ENCODE measurements around the gene OXCT1. TPM values are rescaled to one million over a fixed set of nuclear protein-coding genes. Genes with fewer than 3 reads are reported as not detected.
A peak's percentile ranks its signal among the peaks of the same experiment; 100 is the strongest.

The OXCT1 gene
- total RNA-seq, 1 donor from 2014 or later, result 24.7 TPM

GRCh38 chr5:41875121-41875520 lies 4.9 kb upstream of the OXCT1 start:
- no peaks in the 10 kb centered on the region for H3K27me3 Mint-ChIP-seq (ENCODE audit: unreplicated experiment)
- H3K27ac Mint-ChIP-seq (ENCODE audit: unreplicated experiment), result no peak overlapping the region
- H3K9me3 Mint-ChIP-seq (ENCODE audit: unreplicated experiment), result peaks cover 2% of the 10 kb centered on the region
- H3K4me3 Mint-ChIP-seq (ENCODE audit: unreplicated experiment), result no peak overlapping the region
- DNase-seq, result no peak
- no peaks in the 10 kb centered on the region for H3K36me3 Mint-ChIP-seq (ENCODE audit: unreplicated experiment)
- no peak for TF ChIP-seq CTCF (IDR thresholded peaks at IDR 0.05; ENCODE audit: partially characterized antibody, unreplicated experiment)
- H3K4me1 Mint-ChIP-seq (ENCODE audit: low read depth, unreplicated experiment), result peaks cover 4% of the 10 kb centered on the region

DNA sequence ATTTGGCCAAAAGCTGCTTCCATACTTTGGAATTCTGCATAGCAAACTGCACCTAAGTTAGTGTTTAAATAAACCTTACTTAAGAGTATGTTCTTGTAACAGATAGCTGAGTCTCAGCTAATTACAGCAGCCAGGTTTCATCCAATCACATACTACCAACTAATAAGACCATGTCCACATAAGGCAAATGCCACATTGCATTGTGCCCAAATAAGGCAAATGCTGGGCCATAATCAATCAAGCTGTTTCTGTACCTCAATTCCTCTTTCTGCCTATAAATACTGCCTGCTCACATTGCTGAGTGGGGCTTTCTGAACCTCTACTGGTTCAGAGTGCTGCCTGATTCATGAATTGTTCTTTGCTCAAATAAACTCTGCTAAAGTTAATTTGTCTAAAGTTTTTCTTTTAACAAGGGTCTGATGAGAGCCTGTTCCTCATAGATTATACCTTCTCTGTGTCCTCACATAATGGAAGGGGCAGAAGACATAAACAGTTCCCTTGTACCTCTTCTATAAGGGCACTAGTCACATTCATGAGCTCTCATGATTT lies 4.4 kb upstream of the OXCT1 start:
- Mint-ChIP-seq H3K36me3 (ENCODE audit: unreplicated experiment) (no peaks in the 10 kb centered on the region), H3K27ac (ENCODE audit: unreplicated experiment) (no peak overlapping the region), H3K27me3 (ENCODE audit: unreplicated experiment) (no peaks in the 10 kb centered on the region), H3K4me1 (ENCODE audit: low read depth, unreplicated experiment) (peaks cover 4% of the 10 kb centered on the region), H3K4me3 (ENCODE audit: unreplicated experiment) (no peak overlapping the region), H3K9me3 (ENCODE audit: unreplicated experiment) (peaks cover 2% of the 10 kb centered on the region)
- TF ChIP-seq CTCF (IDR thresholded peaks at IDR 0.05; ENCODE audit: partially characterized antibody, unreplicated experiment), result no peak
- no peak for DNase-seq

GRCh38 chr5:41871852-41872251 lies 1.6 kb upstream of the OXCT1 start:
- H3K27me3 Mint-ChIP-seq (ENCODE audit: unreplicated experiment), result no peaks in the 10 kb centered on the region

GRCh38 chr5:41870627-41871048 lies 413 bp upstream of the OXCT1 start:
- no peak for TF ChIP-seq CTCF (IDR thresholded peaks at IDR 0.05; ENCODE audit: partially characterized antibody, unreplicated experiment)
- peaks cover 7% of the 10 kb centered on the region for H3K9me3 Mint-ChIP-seq (ENCODE audit: unreplicated experiment)
- no peak for DNase-seq
- H3K27ac Mint-ChIP-seq (ENCODE audit: unreplicated experiment), result peak overlapping the region; percentile 44
- H3K4me1 Mint-ChIP-seq (ENCODE audit: low read depth, unreplicated experiment), result peaks cover 6% of the 10 kb centered on the region
- H3K27me3 Mint-ChIP-seq (ENCODE audit: unreplicated experiment), result no peaks in the 10 kb centered on the region
- H3K4me3 Mint-ChIP-seq (ENCODE audit: unreplicated experiment), result peak overlapping the region; percentile 89
- H3K36me3 Mint-ChIP-seq (ENCODE audit: unreplicated experiment), result no peaks in the 10 kb centered on the region

More at GRCh38 chr5:41871852-41872251, 1.6 kb upstream of the OXCT1 start:
- Mint-ChIP-seq H3K4me3 (ENCODE audit: unreplicated experiment) (no peak overlapping the region), H3K36me3 (ENCODE audit: unreplicated experiment) (no peaks in the 10 kb centered on the region), H3K9me3 (ENCODE audit: unreplicated experiment) (peaks cover 7% of the 10 kb centered on the region), H3K27ac (ENCODE audit: unreplicated experiment) (no peak overlapping the region), H3K4me1 (ENCODE audit: low read depth, unreplicated experiment) (peaks cover 6% of the 10 kb centered on the region)
- no peak for DNase-seq
- no peak for TF ChIP-seq CTCF (IDR thresholded peaks at IDR 0.05; ENCODE audit: partially characterized antibody, unreplicated experiment)

DNA sequence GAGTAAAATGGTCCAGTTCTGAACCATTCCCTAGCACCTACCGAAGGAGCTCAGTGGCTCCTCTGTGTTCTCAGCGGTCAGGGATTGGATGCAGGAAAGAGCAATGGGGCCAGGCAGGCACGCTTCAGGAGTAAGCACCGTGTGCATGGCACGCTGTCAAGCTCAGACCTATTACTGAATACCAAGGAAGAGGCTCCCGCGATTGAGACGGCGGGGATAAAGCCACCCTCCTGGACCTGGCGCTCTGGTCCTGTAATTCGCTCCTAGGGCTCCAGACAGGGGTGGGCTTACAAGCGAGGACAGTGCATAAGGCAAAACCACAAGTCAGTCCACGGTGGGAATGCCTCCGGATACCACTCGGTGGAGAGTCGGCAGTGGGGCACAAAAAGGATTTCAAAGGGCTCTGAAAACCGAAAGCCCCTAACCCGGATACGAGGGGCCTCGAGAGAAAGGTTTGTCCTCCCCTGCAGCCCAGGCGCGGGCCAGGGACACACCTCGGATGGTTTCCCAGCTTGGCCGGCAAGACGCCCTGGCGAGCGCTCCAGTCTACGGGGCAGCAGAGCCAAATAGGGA lies 988 bp downstream of the OXCT1 start:
- no peak for TF ChIP-seq CTCF (IDR thresholded peaks at IDR 0.05; ENCODE audit: partially characterized antibody, unreplicated experiment)
- H3K9me3 Mint-ChIP-seq (ENCODE audit: unreplicated experiment), result peaks cover 7% of the 10 kb centered on the region
- H3K36me3 Mint-ChIP-seq (ENCODE audit: unreplicated experiment), result no peaks in the 10 kb centered on the region
- peak; percentile 24 for DNase-seq
- H3K27ac Mint-ChIP-seq (ENCODE audit: unreplicated experiment), result peak overlapping the region; percentile 65
- H3K4me1 Mint-ChIP-seq (ENCODE audit: low read depth, unreplicated experiment), result peaks cover 6% of the 10 kb centered on the region
- peak overlapping the region; percentile 89 for H3K4me3 Mint-ChIP-seq (ENCODE audit: unreplicated experiment)
- H3K27me3 Mint-ChIP-seq (ENCODE audit: unreplicated experiment), result no peaks in the 10 kb centered on the region

Measured in glutamatergic neuron (in vitro differentiated cells).